ENCODE data around the gene NT5C3B. TPM values are rescaled to one million over a fixed set of nuclear protein-coding genes. Genes with fewer than 3 reads are reported as not detected.

Gene NT5C3B
- polyA plus RNA-seq, 1 experiment = 88.3 TPM

DNA sequence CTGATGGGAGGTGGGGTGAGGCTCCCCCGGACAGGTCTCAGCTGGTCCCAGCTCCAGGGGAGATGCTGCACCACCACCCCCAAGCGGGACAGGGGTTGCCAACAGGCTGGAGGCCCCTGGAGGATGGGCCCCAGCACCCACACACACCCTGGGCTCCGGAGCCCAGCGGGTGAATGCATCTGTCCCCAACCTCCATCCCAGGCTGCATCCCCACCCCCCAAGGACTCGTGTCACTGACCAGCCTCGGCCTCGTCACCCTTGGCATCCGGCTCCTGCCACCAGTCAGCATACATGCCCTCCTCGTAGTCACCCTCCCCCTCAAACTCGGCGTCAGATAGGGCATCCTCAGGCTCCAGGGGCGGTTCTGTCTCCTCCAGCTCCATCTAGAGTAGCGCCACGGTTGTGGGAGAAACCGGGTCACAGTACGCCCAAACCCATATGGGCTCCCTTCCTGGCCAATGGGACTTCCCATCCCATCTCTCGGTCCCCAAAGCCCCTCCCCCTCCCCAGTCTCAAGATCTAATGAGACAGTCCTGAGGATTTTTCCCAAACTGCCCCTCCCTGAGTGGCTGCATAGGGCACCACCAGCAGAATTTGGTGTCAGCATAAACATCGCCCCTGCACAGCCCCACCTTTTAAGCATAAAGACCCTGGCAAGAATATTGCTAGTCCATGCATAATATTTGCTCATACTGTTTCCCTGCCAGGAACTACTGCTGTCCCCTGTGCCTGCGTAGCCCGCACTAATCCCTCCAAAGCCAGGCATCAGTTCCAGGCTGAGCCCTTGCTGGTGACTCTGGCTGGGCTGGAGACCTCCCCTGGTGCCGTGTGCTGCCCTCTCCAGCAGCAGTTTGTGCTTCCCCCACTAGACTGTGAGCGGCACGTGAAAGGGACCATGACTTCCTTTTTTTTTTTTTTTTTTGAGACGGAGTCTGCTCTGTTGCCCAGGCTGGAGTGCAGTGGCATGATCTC is 32.7 kb downstream of the NT5C3B start:
- ChIA-PET POLR2A (no interaction called here), CTCF (interaction anchor here (1.3 to 9.3 kb wide), 9 partner anchors 8 to 115 kb away, joined by 3 to 125 read pairs (median 8); partner anchors contain the start of genes FKBP10, HAP1, JUP and P3H4)
- TF ChIP-seq, protein P1, sequence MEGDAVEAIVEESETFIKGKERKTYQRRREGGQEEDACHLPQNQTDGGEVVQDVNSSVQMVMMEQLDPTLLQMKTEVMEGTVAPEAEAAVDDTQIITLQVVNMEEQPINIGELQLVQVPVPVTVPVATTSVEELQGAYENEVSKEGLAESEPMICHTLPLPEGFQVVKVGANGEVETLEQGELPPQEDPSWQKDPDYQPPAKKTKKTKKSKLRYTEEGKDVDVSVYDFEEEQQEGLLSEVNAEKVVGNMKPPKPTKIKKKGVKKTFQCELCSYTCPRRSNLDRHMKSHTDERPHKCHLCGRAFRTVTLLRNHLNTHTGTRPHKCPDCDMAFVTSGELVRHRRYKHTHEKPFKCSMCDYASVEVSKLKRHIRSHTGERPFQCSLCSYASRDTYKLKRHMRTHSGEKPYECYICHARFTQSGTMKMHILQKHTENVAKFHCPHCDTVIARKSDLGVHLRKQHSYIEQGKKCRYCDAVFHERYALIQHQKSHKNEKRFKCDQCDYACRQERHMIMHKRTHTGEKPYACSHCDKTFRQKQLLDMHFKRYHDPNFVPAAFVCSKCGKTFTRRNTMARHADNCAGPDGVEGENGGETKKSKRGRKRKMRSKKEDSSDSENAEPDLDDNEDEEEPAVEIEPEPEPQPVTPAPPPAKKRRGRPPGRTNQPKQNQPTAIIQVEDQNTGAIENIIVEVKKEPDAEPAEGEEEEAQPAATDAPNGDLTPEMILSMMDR (IDR thresholded peaks at IDR 0.05; ENCODE audit: insufficient read depth, low read depth, low read length) = no peak
- Histone ChIP-seq H3K36me3 (ENCODE audit: control insufficient read depth, insufficient read depth, low read length) (peaks cover 14% of the 10 kb centered on the region), H3K4me3 (ENCODE audit: low read depth, low read length) (no peak overlapping the region), H3K27me3 (ENCODE audit: control insufficient read depth, insufficient read depth, low read length) (no peaks in the 10 kb centered on the region)
- DNase-seq (ENCODE audit: low read depth) = no peak

- POLR2A ChIA-PET = interaction anchor here (0.6 kb wide), 1 partner anchor 15 kb away, joined by 4 read pairs; the partner anchor contains the start of gene JUP
- Histone ChIP-seq H3K36me3 (ENCODE audit: control insufficient read depth, insufficient read depth, low read length) (peaks cover 10% of the 10 kb centered on the region), H3K4me3 (ENCODE audit: low read depth, low read length) (no peak overlapping the region), H3K27me3 (ENCODE audit: control insufficient read depth, insufficient read depth, low read length) (no peaks in the 10 kb centered on the region)
- DNase-seq (ENCODE audit: low read depth) = no peak
- TF ChIP-seq, protein P1 (IDR thresholded peaks at IDR 0.05; ENCODE audit: insufficient read depth, low read depth, low read length) = peak; percentile 98
- CTCF ChIA-PET = interaction anchor here (0.6 to 9.3 kb wide), 30 partner anchors 9 to 157 kb away, joined by 3 to 125 read pairs (median 5); partner anchors contain the start of genes FKBP10, HAP1, JUP and NT5C3B
These were observed 34.4 kb downstream of the NT5C3B start for GRCh38 chr17:41801374-41802271.

DNA sequence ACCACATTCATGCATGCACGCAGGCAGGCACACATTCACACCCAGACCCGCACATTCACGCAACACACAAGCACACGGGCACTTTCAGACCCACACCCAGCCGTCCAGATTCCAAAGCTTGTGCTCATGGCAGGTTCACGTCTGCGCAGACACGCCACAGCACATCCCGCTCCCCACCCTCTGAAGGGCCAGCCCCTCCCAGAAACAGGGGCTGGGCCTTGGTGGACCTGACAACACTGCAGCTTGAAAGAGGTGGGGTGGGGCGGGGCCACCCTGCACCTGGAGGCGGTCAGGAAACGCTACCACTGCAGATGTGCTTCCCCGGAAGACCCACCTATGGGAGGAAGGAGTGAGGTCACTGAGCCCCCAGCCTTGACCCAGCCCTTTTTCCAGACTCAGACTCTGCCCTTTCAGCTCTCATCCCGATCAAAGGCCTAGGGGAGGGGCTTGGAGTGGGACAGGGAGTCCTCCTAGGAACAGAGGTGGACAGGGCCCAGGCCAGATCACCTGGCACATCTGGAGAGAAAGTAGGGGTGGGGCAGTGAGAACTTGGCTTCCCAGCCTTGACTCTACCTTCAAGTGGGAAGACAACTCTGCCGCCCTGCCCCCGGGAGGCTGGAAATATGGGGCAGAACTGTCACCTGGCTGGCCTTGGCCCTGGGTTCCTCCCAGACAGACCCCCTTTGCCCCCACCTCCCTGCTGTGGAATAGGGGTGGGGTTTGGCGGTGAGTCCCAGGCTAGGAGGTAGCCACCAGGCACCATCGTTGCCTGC is 35.2 kb downstream of the NT5C3B start:
- H3K36me3 ChIP-seq (ENCODE audit: control insufficient read depth, insufficient read depth, low read length) = peaks cover 6% of the 10 kb centered on the region; the same call in 1 of the 2 replicates
- ChIA-PET POLR2A (interaction anchor here (0.5 to 0.8 kb wide), 2 partner anchors 63 to 65 kb away, joined by 3 to 5 read pairs; no protein-coding TSS in a partner anchor), CTCF (interaction anchor here (0.6 to 9.3 kb wide), 25 partner anchors 8 to 159 kb away, joined by 3 to 125 read pairs (median 6); partner anchors contain the start of genes FKBP10, HAP1, JUP and NT5C3B)
- H3K27me3 ChIP-seq (ENCODE audit: control insufficient read depth, insufficient read depth, low read length) = no peaks in the 10 kb centered on the region
- no peak overlapping the region for H3K4me3 ChIP-seq (ENCODE audit: low read depth, low read length)
- TF ChIP-seq, protein P1 (IDR thresholded peaks at IDR 0.05; ENCODE audit: insufficient read depth, low read depth, low read length) = no peak
- DNase-seq (ENCODE audit: low read depth) = no peak

- Histone ChIP-seq H3K4me3 (ENCODE audit: low read depth, low read length) (no peak overlapping the region), H3K27me3 (ENCODE audit: control insufficient read depth, insufficient read depth, low read length) (no peaks in the 10 kb centered on the region), H3K36me3 (ENCODE audit: control insufficient read depth, insufficient read depth, low read length) (0 out of 2 replicates have a peak, but pooled peaks cover 4% of the 10 kb centered on the region)
- no peak for DNase-seq (ENCODE audit: low read depth)
- TF ChIP-seq, protein P1 (IDR thresholded peaks at IDR 0.05; ENCODE audit: insufficient read depth, low read depth, low read length) = no peak
- ChIA-PET POLR2A (interaction anchor here (0.7 kb wide), 1 partner anchor 14 kb away, joined by 5 read pairs; no protein-coding TSS in a partner anchor), CTCF (interaction anchor here (1.2 to 9.3 kb wide), 3 partner anchors 11 to 62 kb away, joined by 3 to 125 read pairs (median 67); partner anchors contain the start of genes HAP1 and JUP)
These were observed 36.7 kb downstream of the NT5C3B start for GRCh38 chr17:41799366-41799765.
